Daoy (cell line): ENCODE measurements around the gene LRP11. TPM values are rescaled to one million over a fixed set of nuclear protein-coding genes. Genes with fewer than 3 reads are reported as not detected.
"Not testable (repeated sequence)": the region's sequence is repeated elsewhere in the genome, so short reads cannot be mapped to it uniquely, and the experiment has no call there.

Experiments used
- DNase-seq: peaks from one replicate; pipeline ENCODE4 v3.0.0-alpha.2; 2015; ENCODE audit warnings: low read depth
- total RNA-seq: library from RNA; depleted of rRNA; stranded (reverse); fragments of >200 nt; shearing (Covaris generic); gene quantifications from 2 replicates; pipeline ENCODE4 v1.2.3, GENCODE V29; 2014

LRP11 gene
- total RNA-seq, 1 experiment from 2014 or later = 73.0 TPM

DNA sequence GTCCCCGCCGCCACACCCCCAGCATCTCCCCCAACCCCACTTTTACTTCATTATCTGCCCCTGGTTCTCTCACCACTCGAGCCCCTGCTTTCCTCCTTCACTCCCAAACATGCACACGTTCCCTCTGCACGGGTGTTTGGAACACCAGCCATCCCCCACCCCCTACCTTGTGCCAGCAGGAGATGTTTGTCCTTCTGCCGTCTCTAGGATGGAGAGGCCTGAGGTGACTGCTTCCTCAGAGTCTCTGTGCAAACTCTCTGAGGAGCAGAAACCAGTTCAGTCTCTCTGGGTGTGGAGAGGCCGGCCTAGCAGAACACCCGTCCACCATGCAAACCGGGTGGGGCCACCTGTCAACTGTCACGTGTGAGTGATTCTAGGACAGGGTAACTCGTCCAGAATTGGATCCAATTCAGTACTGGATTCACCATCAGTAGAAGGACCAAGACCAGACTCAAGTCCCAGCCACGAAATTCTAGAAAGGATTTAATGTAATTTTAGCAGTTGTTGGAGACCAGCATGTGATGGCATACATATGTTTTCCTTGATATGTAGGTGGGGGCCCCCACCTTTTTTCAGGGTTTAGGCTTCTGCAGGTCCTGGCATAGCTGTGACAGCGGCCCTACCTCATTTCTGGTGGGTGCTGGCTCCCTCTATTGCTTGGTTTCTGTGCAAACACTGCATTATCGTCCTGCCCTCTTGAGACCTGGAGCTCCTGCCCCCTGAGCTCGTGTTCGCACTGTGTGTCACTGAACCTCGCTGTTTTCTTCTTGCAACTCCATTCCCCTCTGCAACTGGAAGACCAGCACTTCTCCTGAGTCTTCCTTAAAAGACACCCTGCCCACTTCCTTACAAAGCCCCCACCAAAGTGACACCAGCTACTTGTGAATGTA is 33.9 kb upstream of the LRP11 start, which contains the start of gene RAET1E:
Gene RAET1E (minus strand): TSS at position 259 of the 890 bp plus-strand sequence. CDS start 7,212 bp downstream, outside the sequence.
- peak; percentile 38 for DNase-seq

DNA sequence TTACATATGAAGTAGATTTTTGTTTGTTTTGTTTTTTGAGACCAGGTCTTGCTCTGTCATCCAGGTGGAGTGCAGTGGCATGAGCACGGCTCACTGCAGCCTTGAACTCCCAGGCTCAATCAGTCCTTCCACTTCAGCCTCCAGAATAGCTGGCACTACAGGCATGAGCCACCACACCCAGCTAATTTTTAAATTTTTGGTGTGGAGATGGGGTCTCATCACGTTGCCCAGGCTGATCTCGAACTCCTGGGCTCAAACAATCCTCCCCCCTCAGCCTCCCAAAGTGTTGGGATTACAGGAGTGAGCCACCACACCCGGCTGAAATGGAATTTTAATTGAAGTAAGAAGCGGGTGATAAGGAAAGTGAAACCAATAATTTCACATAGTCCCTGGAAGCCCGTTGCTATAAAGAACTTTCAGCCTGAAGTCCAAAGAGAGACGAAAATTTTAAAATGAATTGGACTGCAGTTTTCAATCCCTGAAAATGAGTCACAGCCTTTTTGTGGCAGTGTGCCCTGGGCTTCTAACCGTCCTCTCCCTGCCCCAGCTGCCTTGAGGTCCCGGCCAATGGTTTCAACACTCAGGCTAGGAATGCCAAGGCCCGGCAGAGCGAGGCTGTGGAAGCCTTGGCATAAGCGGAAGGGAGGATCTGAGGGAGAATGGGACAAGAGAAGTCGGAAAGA is 33.0 kb upstream of the LRP11 start:
- peak; percentile 92 for DNase-seq

- peak; percentile 67 for DNase-seq
Measured at GRCh38 chr6:149896491-149896890, 32.3 kb upstream of the LRP11 start.

DNA sequence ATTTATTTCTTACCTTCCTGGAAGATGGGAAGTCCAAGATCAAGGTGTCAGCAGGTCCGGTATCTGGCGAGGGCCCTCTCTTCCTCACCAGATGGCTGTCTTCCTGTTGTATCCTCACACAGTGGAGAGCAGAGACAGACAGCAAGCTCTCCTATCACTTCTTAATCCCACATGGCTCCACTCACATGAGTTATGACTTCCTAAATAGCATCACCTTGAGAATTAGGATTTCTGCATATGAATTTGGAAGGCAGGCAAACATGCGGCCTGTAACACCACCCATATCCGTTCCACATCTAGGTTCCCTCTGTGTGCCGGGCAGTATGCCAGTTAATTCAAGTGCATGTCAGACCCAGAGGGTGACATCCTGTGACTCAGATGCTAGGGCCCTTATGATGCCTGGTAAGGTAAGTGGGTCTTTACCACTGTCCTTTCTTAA is 31.7 kb upstream of the LRP11 start:
- peak; percentile 96 for DNase-seq

GRCh38 chr6:149895048-149895590 is 31.0 kb upstream of the LRP11 start:
- DNase-seq = peak; percentile 70

- DNase-seq = not testable (repeated sequence)
Measured at GRCh38 chr6:149891864-149892263, 27.7 kb upstream of the LRP11 start.

- DNase-seq = peak; percentile 25
Measured at GRCh38 chr6:149891259-149891658, 27.1 kb upstream of the LRP11 start.

DNA sequence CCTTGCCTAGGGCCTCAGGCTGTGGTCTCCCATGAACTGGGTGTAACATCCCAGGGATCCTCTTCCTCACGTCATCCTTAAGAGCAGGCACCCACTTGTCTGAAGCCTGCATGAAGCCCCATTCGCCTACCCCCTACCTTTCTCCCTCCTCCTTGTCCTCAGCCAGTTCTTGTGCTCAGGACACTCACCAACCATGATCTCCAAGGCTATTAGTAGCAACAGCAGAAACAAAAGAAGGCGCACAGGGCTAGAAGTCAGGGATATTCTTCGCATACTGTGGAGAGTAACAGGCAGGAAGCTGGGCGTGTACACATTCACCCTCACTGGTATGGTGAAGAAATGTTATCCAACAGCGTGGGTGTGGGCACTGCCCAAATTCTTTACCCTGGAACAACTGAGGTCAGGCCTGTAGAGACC is 26.5 kb upstream of the LRP11 start:
- no peak for DNase-seq

DNA sequence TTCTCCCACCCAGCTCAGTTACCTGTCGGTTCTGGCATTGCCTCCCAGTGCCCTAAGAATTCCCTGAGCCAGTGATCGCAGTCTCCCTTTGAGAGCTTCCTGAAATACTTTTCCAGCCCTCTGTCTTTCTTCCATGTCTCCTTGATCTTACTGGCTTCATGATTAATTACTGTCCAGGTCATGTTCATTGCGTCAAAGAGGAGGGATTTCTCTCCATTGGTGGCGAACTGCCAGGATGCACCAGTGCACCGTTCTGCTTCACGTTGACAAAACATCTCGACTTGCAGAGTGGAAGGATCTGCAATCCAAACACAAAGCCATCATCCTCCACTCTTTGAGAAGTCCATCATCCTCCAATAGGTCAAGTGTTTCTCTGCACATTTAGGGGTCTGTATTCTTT is 25.2 kb upstream of the LRP11 start:
- no peak for DNase-seq

- DNase-seq = no peak
Measured at GRCh38 chr6:149888659-149889058, 24.5 kb upstream of the LRP11 start.

DNA sequence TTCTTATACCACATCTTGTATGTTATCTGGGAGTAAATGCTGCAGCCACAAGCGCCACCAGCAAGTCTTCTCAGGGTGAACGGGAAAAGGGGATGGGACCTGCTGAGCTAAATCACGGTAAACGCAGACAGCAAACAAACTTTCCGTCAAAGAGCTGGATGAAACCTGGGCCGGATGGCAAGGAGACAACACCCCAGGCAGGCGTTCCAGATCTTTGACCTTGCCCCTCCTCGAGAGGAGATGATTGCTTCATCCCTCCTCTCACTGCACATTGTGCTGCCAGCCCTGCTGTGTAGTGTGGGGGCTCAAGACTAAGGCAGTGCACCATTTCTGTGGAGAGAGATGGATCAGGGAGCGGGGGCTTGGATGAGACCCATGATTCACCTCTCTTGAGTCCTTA is 23.9 kb upstream of the LRP11 start:
- no peak for DNase-seq

DNA sequence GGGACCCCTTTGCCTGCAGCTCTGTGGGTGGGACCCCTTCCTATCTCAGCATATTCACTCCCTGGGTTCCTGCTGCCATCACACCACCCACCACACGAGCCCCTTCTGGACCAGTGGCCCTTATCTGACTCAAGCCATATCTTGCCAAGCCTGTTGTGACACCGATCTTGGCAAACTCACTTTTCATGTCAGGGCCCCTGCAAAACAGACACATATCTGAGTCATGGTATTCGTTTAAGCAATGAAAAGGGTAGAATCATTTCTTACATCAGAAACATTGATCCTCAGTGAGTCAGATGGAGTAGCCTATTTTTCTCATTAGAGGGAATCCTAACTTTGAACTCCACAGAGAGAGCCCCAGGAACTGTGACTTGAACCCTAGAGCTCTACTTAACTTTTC is 23.2 kb upstream of the LRP11 start:
- no peak for DNase-seq

DNA sequence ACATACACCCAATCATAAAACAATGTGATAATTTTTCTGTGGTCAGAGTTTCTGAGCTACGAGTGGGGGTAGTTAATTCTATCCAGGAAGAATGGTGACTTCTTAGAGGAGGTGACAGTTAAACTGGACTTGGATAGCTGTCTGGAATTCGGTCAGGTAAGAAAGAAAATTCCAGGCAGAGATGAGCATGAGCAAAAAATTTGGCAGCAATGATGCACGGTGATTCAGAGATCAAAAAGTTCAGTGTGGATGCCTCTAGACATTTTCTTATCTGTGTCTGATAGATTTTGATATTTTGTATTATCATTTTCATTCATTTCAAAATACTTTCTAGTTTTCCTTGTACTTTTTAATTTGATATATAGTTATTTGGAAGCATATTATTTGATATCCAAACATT is 21.7 kb upstream of the LRP11 start:
- DNase-seq = no peak

- DNase-seq = no peak
Measured at GRCh38 chr6:149884617-149885016, 20.5 kb upstream of the LRP11 start.

- DNase-seq = no peak
Measured at GRCh38 chr6:149884215-149884614, 20.1 kb upstream of the LRP11 start.

DNA sequence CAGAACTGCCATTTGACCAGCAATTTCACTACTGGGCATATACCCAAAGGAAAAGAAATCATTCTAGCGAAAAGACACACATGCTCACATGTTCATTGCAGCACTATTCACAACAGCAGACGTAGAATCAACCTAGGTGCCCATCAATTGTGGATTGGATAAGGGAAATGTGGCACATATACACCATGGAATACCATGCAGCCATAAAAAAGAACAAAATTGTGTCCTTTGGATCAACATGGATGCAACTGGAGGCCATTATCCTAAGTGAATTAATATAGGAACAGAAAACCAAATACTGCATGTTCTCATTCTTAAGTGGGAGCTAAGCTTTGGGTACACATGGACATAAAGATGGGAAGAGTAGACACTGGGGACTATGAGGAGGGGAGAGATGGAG is 17.7 kb upstream of the LRP11 start:
- DNase-seq = no peak

DNA sequence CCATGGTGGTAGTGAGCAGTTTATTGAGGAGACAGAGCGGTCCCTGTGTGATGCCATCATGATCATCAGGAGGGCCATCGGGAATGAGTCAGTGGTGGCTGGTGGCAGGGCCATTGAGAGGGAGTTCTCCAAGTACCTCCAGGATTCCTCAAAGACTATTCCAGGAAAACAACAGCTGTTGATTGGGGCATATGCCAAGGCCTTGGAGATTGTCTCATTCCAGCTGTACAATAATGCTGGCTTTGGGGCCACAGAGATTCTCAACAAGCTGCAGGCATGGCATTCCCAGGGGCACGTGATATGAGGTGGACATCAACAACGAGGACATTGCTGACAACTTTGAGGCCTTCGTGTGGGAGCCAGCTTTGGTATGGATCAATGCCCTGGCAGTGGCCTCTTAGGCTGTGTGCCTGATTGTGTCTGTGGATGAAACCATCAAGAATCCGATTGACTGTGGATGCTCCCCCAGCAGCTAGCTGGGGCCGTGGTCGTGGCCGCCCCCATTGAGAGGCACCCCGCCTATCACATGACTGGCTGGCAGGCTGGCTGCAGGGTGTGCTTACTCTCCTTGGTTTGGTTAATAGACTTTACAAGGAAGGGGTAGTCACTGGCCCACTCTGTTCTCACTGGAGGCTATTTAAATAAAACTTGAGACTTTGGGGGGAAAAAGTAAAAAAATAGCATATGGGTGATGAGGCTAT is 17.1 kb upstream of the LRP11 start:
- DNase-seq = no peak

DNA sequence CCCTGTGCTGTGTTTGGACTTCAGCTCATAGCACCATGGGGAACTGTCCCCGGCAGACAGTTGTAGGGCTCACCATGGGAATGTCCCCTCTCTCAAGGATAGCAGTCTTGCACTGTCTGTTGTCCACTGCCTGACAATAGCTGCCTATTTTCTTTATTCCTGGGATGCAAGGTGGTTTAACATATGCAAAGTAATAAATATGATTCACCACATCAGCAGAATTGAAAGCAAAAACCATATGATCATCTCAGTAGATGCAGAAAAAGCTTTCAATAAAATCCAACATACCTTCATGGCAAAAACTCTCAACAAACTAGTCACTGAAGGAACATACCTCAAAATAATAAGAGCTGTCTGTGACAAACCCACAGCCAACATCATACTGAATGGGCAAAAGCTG is 13.5 kb upstream of the LRP11 start:
- DNase-seq = no peak

DNA sequence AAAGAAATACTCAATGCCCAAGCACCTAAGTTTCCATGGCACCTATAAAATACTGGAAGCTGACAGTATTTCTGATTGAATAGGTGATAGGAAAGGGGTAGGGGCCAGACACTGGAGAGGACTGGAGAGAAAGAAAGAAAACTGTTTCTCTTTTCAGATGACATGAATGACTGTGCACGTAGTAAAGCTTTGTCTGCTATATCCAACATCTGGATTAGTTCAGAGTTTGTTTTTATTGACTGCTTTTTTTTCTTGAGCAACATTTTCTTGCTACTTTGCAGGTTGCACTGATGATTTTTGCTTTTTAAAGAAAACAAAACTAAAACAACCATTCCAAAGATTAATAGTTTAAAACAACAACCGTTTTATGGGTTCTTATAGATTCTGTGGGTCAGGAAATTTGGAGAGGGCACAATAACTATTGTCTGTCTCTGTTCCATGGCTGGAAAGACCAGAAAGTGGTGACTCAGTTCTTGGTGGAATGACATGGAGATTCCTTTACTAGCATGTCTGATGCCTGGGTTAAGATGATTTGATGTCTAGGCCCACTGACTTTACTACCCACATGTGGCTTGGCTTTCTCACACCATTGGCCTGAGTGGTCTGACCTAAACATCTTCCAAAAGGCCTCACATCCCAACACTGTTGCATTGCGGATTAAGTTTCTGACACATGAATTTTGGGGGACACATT is 12.2 kb upstream of the LRP11 start:
- DNase-seq = no peak

DNA sequence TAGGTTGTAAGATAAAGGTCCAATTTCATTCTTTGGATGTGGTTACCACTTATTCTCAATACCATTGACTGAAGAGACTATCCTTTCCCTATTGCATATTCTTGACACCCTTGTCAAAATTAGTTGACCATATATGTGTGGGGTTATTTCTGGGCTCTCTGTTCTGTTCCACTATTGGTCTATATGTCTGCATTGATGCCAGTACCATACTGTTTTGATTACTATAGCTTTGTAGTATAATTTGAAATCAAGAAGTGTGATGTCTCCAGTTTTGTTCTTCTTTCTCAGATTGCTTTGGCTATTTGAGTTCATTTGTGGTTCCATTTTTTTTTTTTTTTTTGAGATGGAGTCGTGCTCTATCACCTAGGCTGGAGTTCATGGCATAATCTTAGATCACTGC is 8.1 kb upstream of the LRP11 start:
- no peak for DNase-seq

- no peak for DNase-seq
Measured at GRCh38 chr6:149871182-149871581, 7.0 kb upstream of the LRP11 start.
